Neuronal stem cell (in vitro differentiated cells): ENCODE data around the gene FCRL6.
A peak's percentile ranks its signal among the peaks of the same experiment; 100 is the strongest.

ENCODE experiments used
- DNase-seq: peaks from one replicate; pipeline ENCODE4 v3.0.0-alpha.2; 2013; ENCODE audit warnings: low spot score
- H2AFZ ChIP-seq: one replicate; pipeline ENCODE4 v1.6.1; 2013; ENCODE audit warnings: mild to moderate bottlenecking, low read length, inconsistent platforms
- H2AK5ac ChIP-seq: 2 replicates; pipeline ENCODE4 v1.6.1; 2013; ENCODE audit warnings: low read depth, mild to moderate bottlenecking, inconsistent platforms, low read length, moderate library complexity, mixed read lengths
- H2BK120ac ChIP-seq: 2 replicates; pipeline ENCODE4 v1.6.1; 2013; ENCODE audit warnings: low read depth, mild to moderate bottlenecking, inconsistent platforms, low read length, moderate library complexity, mixed read lengths
- H2BK12ac ChIP-seq: one replicate; pipeline ENCODE4 v1.6.1; 2013; ENCODE audit warnings: low read length, inconsistent platforms
- H2BK15ac ChIP-seq: 2 replicates; pipeline ENCODE4 v1.6.1; 2013; ENCODE audit warnings: mild to moderate bottlenecking, low read length, inconsistent platforms, mixed read lengths
- H2BK5ac ChIP-seq: one replicate; pipeline ENCODE4 v1.6.1; 2013; ENCODE audit warnings: inconsistent platforms, mild to moderate bottlenecking, low read length, moderate library complexity
- H3K14ac ChIP-seq: one replicate; pipeline ENCODE4 v1.6.1; 2013; ENCODE audit warnings: low read length, inconsistent platforms
- H3K18ac ChIP-seq: 2 replicates; pipeline ENCODE4 v1.6.1; 2013; ENCODE audit warnings: low read length, inconsistent platforms
- H3K23ac ChIP-seq: 2 replicates; pipeline ENCODE4 v1.6.1; 2013; ENCODE audit warnings: low read depth, mild to moderate bottlenecking, mixed read lengths, low read length, inconsistent platforms; ENCODE audit not compliant: poor library complexity
- H3K27ac ChIP-seq: replicated peaks from 3 replicates; pipeline ENCODE4 v1.5.1; 2013; ENCODE audit warnings: low read length, inconsistent platforms
- H3K27me3 ChIP-seq, 3 experiments: 2 replicates each; pipeline ENCODE4 v1.6.1; 2013; ENCODE audit warnings: low read length in 3 of 3, mild to moderate bottlenecking in 2 of 3, inconsistent platforms in 1 of 3, low read depth in 1 of 3, mixed read lengths in 1 of 3, moderate library complexity in 1 of 3; ENCODE audit not compliant: control insufficient read depth in 3 of 3, insufficient read depth in 3 of 3
- H3K36me3 ChIP-seq, 2 donors: replicated peaks in 1 of 2; 2 replicates each; pipeline ENCODE4 v1.6.1; 2013; ENCODE audit warnings: low read length in 2 of 2; ENCODE audit not compliant: control insufficient read depth in 2 of 2, insufficient read depth in 2 of 2
- H3K4ac ChIP-seq: 2 replicates; pipeline ENCODE4 v1.6.1; 2013; ENCODE audit warnings: inconsistent platforms, mild to moderate bottlenecking, low read length, moderate library complexity
- H3K4me1 ChIP-seq, 2 donors: 1 replicate in 1 of 2; 2 replicates in 1 of 2; pipeline ENCODE4 v1.6.1; 2013; ENCODE audit warnings: low read length in 2 of 2, low read depth in 1 of 2; ENCODE audit not compliant: control insufficient read depth in 2 of 2, insufficient read depth in 1 of 2
- H3K4me2 ChIP-seq: one replicate; pipeline ENCODE4 v1.6.1; 2013; ENCODE audit warnings: mild to moderate bottlenecking, low read length, inconsistent platforms; ENCODE audit not compliant: insufficient read depth, poor library complexity, severe bottlenecking
- H3K4me3 ChIP-seq, 2 donors: 2 replicates each; pipeline ENCODE4 v1.5.1; 2013; ENCODE audit warnings: low read length in 2 of 2, mild to moderate bottlenecking in 2 of 2, inconsistent platforms in 1 of 2, moderate library complexity in 1 of 2
- H3K79me1 ChIP-seq: one replicate; pipeline ENCODE4 v1.6.1; 2013; ENCODE audit warnings: low read depth, mild to moderate bottlenecking, inconsistent platforms, low read length, moderate library complexity
- H3K9ac ChIP-seq: one replicate; pipeline ENCODE4 v1.6.1; 2013; ENCODE audit warnings: mild to moderate bottlenecking, low read depth, low read length, inconsistent platforms; ENCODE audit not compliant: poor library complexity
- H3K9me3 ChIP-seq, 2 donors: replicated peaks in 1 of 2; 2 replicates each; pipeline versions ENCODE3 to v1.6.1; 2013; ENCODE audit warnings: low read length in 2 of 2, mild to moderate bottlenecking in 2 of 2, inconsistent platforms in 1 of 2, low read depth in 1 of 2, mixed read lengths in 1 of 2, moderate library complexity in 1 of 2; ENCODE audit not compliant: control insufficient read depth in 2 of 2, insufficient read depth in 1 of 2
- H4K8ac ChIP-seq: one replicate; pipeline ENCODE4 v1.6.1; 2013; ENCODE audit warnings: low read depth, mild to moderate bottlenecking, inconsistent platforms, low read length, moderate library complexity
- H4K91ac ChIP-seq: one replicate; pipeline ENCODE4 v1.6.1; 2013; ENCODE audit warnings: low read length, low read depth, mild to moderate bottlenecking, inconsistent platforms; ENCODE audit not compliant: poor library complexity
- WGBS, 2 donors: extraction: QIAGEN DNeasy Blood & Tissue Kit; methylation state at CpG; one replicate each; pipeline ENCODE4 v1.1.7; 2013; ENCODE audit warnings: missing lambda C conversion rate in 2 of 2, mixed read lengths in 1 of 2; ENCODE audit not compliant: insufficient read length in 2 of 2, insufficient replicate concordance in 1 of 2; ENCODE audit errors: extremely low coverage in 2 of 2; 5-methylcytosine and 5-hydroxymethylcytosine counted together

The FCRL6 gene

DNA sequence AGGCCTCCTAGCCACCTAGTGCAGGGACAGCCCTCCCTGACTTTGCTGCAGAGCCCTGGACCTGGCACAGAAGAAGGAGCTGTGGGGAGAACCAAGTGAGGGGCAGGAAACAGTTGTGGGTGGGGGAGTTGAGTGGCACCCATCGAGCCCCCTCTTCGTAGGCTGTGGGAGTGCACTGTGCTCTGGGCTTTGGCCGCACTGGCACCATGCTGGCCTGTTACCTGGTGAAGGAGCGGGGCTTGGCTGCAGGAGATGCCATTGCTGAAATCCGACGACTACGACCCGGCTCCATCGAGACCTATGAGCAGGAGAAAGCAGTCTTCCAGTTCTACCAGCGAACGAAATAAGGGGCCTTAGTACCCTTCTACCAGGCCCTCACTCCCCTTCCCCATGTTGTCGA is 20.2 kb upstream of the FCRL6 start:
- DNase-seq = no peak
- peaks cover 0 to 1% of the 10 kb centered on the region in 2 donors for H3K4me1 ChIP-seq
- H3K4ac ChIP-seq = no peak overlapping the region
- no peak overlapping the region for H4K91ac ChIP-seq
- H3K27ac ChIP-seq = no peak overlapping the region
- no peaks in the 10 kb centered on the region for H3K36me3 ChIP-seq
- no CpG with 5 or more reads among the region's 12 CpGs for WGBS, 2 donors
- no peak overlapping the region for H2AK5ac ChIP-seq
- no peak overlapping the region for H2AFZ ChIP-seq
- no peak overlapping the region for H3K4me3 ChIP-seq
- no peak overlapping the region for H2BK15ac ChIP-seq
- H2BK120ac ChIP-seq = peak overlapping the region; percentile 49
- peaks cover 0 to 2% of the 10 kb centered on the region in 2 donors for H3K9me3 ChIP-seq
- H3K18ac ChIP-seq = no peak overlapping the region
- peaks cover 0 to 9% (median 0%) of the 10 kb centered on the region in 3 experiments for H3K27me3 ChIP-seq
- no peak overlapping the region for H2BK12ac ChIP-seq
- no peak overlapping the region for H4K8ac ChIP-seq
- no peak overlapping the region for H3K23ac ChIP-seq
- no peak overlapping the region for H3K4me2 ChIP-seq
- H3K79me1 ChIP-seq = no peaks in the 10 kb centered on the region
- H2BK5ac ChIP-seq = no peak overlapping the region
- no peak overlapping the region for H3K14ac ChIP-seq
- H3K9ac ChIP-seq = no peak overlapping the region

DNA sequence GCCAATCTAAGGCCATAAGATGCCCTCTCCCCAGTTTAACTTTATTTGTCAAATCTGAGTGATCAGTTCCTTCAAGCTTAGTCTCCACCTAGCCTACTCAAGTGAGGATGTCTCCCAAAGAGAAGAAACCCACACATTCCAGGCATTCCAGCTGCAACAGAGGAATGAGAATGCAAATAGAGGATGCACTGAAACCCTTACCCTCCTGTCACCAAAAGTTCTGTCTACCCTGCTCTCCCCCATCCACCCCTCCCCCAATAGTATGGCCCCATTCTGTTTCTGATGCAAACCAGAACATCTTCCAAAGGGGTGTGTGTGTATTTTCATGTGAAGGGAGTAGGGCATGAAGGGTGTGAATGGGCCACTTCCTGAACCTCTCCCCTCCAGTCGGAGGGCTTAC is 18.4 kb upstream of the FCRL6 start:
- no peak overlapping the region for H3K27ac ChIP-seq
- peaks cover 0 to 2% of the 10 kb centered on the region in 2 donors for H3K9me3 ChIP-seq
- H3K27me3 ChIP-seq = peaks cover 0 to 9% (median 0%) of the 10 kb centered on the region in 3 experiments
- H2AFZ ChIP-seq = no peak overlapping the region
- H2BK15ac ChIP-seq = no peak overlapping the region
- no peak overlapping the region for H2BK5ac ChIP-seq
- no peak overlapping the region for H3K9ac ChIP-seq
- H2BK120ac ChIP-seq = no peak overlapping the region
- no peak overlapping the region for H3K23ac ChIP-seq
- no peaks in the 10 kb centered on the region for H3K79me1 ChIP-seq
- no peak overlapping the region for H3K4me3 ChIP-seq
- no peak overlapping the region for H3K14ac ChIP-seq
- WGBS, 2 donors = no CpG with 5 or more reads among the region's 1 CpG
- H3K4ac ChIP-seq = no peak overlapping the region
- peaks cover 0 to 1% of the 10 kb centered on the region in 2 donors for H3K4me1 ChIP-seq
- no peak overlapping the region for H3K18ac ChIP-seq
- DNase-seq = no peak
- H2AK5ac ChIP-seq = no peak overlapping the region
- no peak overlapping the region for H4K8ac ChIP-seq
- no peak overlapping the region for H2BK12ac ChIP-seq
- no peak overlapping the region for H3K4me2 ChIP-seq
- no peaks in the 10 kb centered on the region for H3K36me3 ChIP-seq
- H4K91ac ChIP-seq = no peak overlapping the region

DNA sequence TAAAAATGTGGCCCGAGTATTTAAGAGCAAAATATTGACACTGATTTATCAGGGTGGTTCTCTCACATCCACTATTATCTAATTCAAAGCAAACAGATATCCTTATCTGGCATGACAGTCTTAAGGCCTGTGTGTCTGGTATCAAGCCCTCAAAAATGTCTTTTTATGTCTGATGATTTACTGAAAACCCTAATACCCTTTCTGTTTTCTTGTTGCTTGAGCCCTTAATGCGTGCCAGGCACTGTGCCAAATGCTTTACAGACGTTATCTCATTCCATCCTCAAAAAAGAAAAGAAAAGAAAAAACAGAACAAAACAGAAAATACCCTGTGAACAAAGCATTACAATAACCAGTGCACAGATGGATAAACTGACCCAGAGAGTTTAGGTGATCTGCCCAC is 15.7 kb upstream of the FCRL6 start:
- peaks cover 0 to 2% of the 10 kb centered on the region in 2 donors for H3K9me3 ChIP-seq
- H2AK5ac ChIP-seq = no peak overlapping the region
- no peak overlapping the region for H3K4me2 ChIP-seq
- H4K91ac ChIP-seq = no peak overlapping the region
- no peak overlapping the region for H3K23ac ChIP-seq
- no peak for DNase-seq
- H2AFZ ChIP-seq = no peak overlapping the region
- H2BK120ac ChIP-seq = no peak overlapping the region
- H3K36me3 ChIP-seq = no peaks in the 10 kb centered on the region
- H3K9ac ChIP-seq = no peak overlapping the region
- no peak overlapping the region for H2BK12ac ChIP-seq
- H3K18ac ChIP-seq = no peak overlapping the region
- no peak overlapping the region for H3K4ac ChIP-seq
- no peak overlapping the region for H4K8ac ChIP-seq
- no CpG with 5 or more reads among the region's 3 CpGs for WGBS, 2 donors
- no peak overlapping the region for H2BK15ac ChIP-seq
- no peak overlapping the region for H3K27ac ChIP-seq
- no peak overlapping the region for H3K4me3 ChIP-seq
- peaks cover 0 to 7% (median 0%) of the 10 kb centered on the region in 3 experiments for H3K27me3 ChIP-seq
- H3K4me1 ChIP-seq = peaks cover 0 to 1% of the 10 kb centered on the region in 2 donors
- no peaks in the 10 kb centered on the region for H3K79me1 ChIP-seq
- no peak overlapping the region for H3K14ac ChIP-seq
- no peak overlapping the region for H2BK5ac ChIP-seq

DNA sequence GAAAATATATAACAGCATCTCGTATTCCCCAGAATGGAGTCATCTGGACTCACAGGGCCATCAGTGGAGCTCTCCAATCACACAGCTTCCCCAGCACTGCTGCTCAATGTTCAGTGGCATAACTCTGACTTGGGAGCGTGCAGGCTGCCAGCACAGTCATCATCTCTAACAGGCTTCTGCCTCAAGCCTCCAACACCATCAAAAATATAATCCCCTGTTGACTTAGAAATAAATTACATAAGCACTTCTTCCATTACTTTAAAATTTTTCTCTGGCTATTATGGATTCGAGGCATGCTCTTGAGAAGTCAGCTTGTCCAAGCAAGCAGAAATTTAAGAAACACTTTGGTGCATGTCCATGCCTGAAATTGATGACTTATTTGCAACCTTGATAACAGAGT is 15.2 kb upstream of the FCRL6 start:
- Histone ChIP-seq H2BK120ac (no peak overlapping the region), H2BK5ac (no peak overlapping the region), H3K27me3 (peaks cover 0 to 7% (median 0%) of the 10 kb centered on the region in 3 experiments), H2AK5ac (no peak overlapping the region), H2BK15ac (no peak overlapping the region), H2AFZ (no peak overlapping the region), H4K8ac (no peak overlapping the region), H3K9me3 (no peaks in the 10 kb centered on the region), H3K14ac (no peak overlapping the region), H3K18ac (no peak overlapping the region), H3K4me2 (no peak overlapping the region), H3K4me3 (no peak overlapping the region), H3K4ac (no peak overlapping the region), H2BK12ac (no peak overlapping the region), H3K27ac (no peak overlapping the region), H4K91ac (no peak overlapping the region), H3K9ac (no peak overlapping the region), H3K36me3 (no peaks in the 10 kb centered on the region), H3K4me1 (peaks cover 0 to 1% of the 10 kb centered on the region in 2 donors), H3K79me1 (no peaks in the 10 kb centered on the region), H3K23ac (no peak overlapping the region)
- DNase-seq = no peak
- no CpG with 5 or more reads among the region's 3 CpGs for WGBS, 2 donors
